ENCODE results near the gene RANBP3. TPM values are rescaled to one million over a fixed set of nuclear protein-coding genes. Genes with fewer than 3 reads are reported as not detected.

The RANBP3 gene
- total and polyA plus RNA-seq, 2 of the 8 experiments (the other 6 are each of a cell fraction or from before 2014, with no cell fraction given), result 95.4 to 122 TPM

GRCh38 chr19:5932146-5932545 lies 45.8 kb downstream of the RANBP3 start:
- H3K23me2 ChIP-seq (ENCODE audit: low read depth, low read length), result no peaks in the 10 kb centered on the region
- POLR2A ChIA-PET (ENCODE audit: partially characterized antibody), result no interaction called here
- 91% methylated on average over 18 of the region's 18 CpGs; no CpG with 5 or more reads in 1 of the 2 experiments for WGBS, 2 experiments (ENCODE audit: extremely low coverage in 1 of 2, insufficient coverage in 1 of 2, insufficient read length in 1 of 2, insufficient replicate concordance in 2 of 2, low coverage in 1 of 2, low lambda C conversion rate in 2 of 2, missing lambda C conversion rate in 1 of 2)
- H4K91ac ChIP-seq (replicated peaks; ENCODE audit: insufficient read length, low read length), result no peak overlapping the region
- no peak overlapping the region for H3K56ac ChIP-seq (replicated peaks; ENCODE audit: insufficient read length, low read depth, low read length)
- no peak for DNase-seq (ENCODE audit: low read depth in 1 of 2, low spot score in 2 of 2)
- H3K23ac ChIP-seq (ENCODE audit: insufficient read length), result no peak overlapping the region
- H2BK15ac ChIP-seq (ENCODE audit: low read length), result no peak overlapping the region
- H4K8ac ChIP-seq (ENCODE audit: extremely low read depth, insufficient read depth, low read length), result no peak overlapping the region
- no peak overlapping the region for H4K5ac ChIP-seq (ENCODE audit: insufficient read length, low read depth, low read length)
- H3K9me3 ChIP-seq (ENCODE audit: insufficient read depth in 2 of 2, low read depth in 1 of 2, low read length in 1 of 2), result no peaks in the 10 kb centered on the region
- no peak for FAIRE-seq
- H3K4ac ChIP-seq (replicated peaks; ENCODE audit: insufficient read length, low read depth, low read length), result no peak overlapping the region
- peaks cover 14 to 34% (median 23%) of the 10 kb centered on the region in 4 experiments for H3K36me3 ChIP-seq (ENCODE audit: control insufficient read depth in 2 of 4, insufficient read depth in 4 of 4, low read length in 3 of 4)
- H3K4me2 ChIP-seq (ENCODE audit: insufficient read depth in 1 of 2, low read depth in 2 of 2, low read length in 2 of 2), result no peak overlapping the region
- CTCF ChIA-PET (ENCODE audit: partially characterized antibody), result interaction anchor here (0.6 kb wide), 1 partner anchor 90 kb away, joined by 4 read pairs; no protein-coding TSS in a partner anchor
- H4K20me1 ChIP-seq (replicated peaks in 1 of 2; ENCODE audit: control insufficient read depth in 1 of 2, insufficient read depth in 2 of 2, low read length in 2 of 2), result peaks cover 11 to 30% of the 10 kb centered on the region in 2 experiments
- H3K14ac ChIP-seq (ENCODE audit: insufficient read length), result no peak overlapping the region
- H2BK5ac ChIP-seq (ENCODE audit: low read depth, low read length), result no peak overlapping the region
- H2BK120ac ChIP-seq (replicated peaks; ENCODE audit: low read depth, low read length), result no peak overlapping the region
- no peaks in the 10 kb centered on the region; a peak in 1 of 7 replicates for H3K27me3 ChIP-seq (replicated peaks in 1 of 4; ENCODE audit: control insufficient read depth in 3 of 4, extremely low read depth in 1 of 4, insufficient read depth in 3 of 4, low read length in 3 of 4)
- no peak overlapping the region for H3K9ac ChIP-seq (replicated peaks in 1 of 4; ENCODE audit: extremely low read depth in 1 of 4, low read depth in 3 of 4, low read length in 3 of 4)
- no peak overlapping the region for H2BK12ac ChIP-seq (ENCODE audit: low read depth, low read length)
- no peak overlapping the region for H2BK20ac ChIP-seq (ENCODE audit: low read length)
- H3K4me1 ChIP-seq (replicated peaks in 1 of 4; ENCODE audit: control insufficient read depth in 3 of 4, insufficient read depth in 4 of 4, low read length in 3 of 4), result no peaks in the 10 kb centered on the region
- no peak overlapping the region for H2AK5ac ChIP-seq (ENCODE audit: low read depth, low read length)
- H3K4me3 ChIP-seq (ENCODE audit: extremely low read depth in 1 of 4, insufficient read depth in 2 of 4, low read depth in 3 of 4, low read length in 4 of 4), result no peak overlapping the region
- no peak overlapping the region for H2AFZ ChIP-seq (ENCODE audit: low read length)
- H3K79me1 ChIP-seq (ENCODE audit: low read depth, low read length), result peaks cover 10% of the 10 kb centered on the region
- TF ChIP-seq FOSL1 (IDR thresholded peaks at IDR 0.05; ENCODE audit: insufficient read depth, low read depth, low read length), result no peak
- TF ChIP-seq SIX5 (IDR thresholded peaks at IDR 0.05; ENCODE audit: low read depth, low read length), result no peak
- TF ChIP-seq RXRA (IDR thresholded peaks at IDR 0.05; ENCODE audit: insufficient read depth, low read depth, low read length), result no peak
- TF ChIP-seq CBX8 (IDR thresholded peaks at IDR 0.05; ENCODE audit: borderline replicate concordance, low read depth, low read length), result no peak
- no peak for TF ChIP-seq CHD1 (IDR thresholded peaks at IDR 0.05; ENCODE audit: low read depth, low read length)
- TF ChIP-seq JUN (IDR thresholded peaks at IDR 0.05; ENCODE audit: low read depth, low read length), result no peak
- no peak for TF ChIP-seq CTCF (IDR thresholded peaks at IDR 0.05; ENCODE audit: control extremely low read depth in 1 of 3, insufficient read depth in 1 of 3, low read depth in 1 of 3, low read length in 3 of 3)
- TF ChIP-seq POU5F1 (IDR thresholded peaks at IDR 0.05; ENCODE audit: low read depth, low read length), result no peak
- no peak for TF ChIP-seq EP300 (IDR thresholded peaks at IDR 0.05; ENCODE audit: borderline replicate concordance in 1 of 2, low read depth in 2 of 2, low read length in 2 of 2)
- no peak for TF ChIP-seq RBBP5 (IDR thresholded peaks at IDR 0.05; ENCODE audit: borderline replicate concordance, low read depth, low read length)
- H3K79me2 ChIP-seq (ENCODE audit: control insufficient read depth in 1 of 2, insufficient read depth in 2 of 2, low read length in 2 of 2), result peaks cover 0 to 6% of the 10 kb centered on the region in 2 experiments; a peak in 1 of 4 replicates
- H3K18ac ChIP-seq (ENCODE audit: extremely low read depth, low read length), result no peak overlapping the region
- no peak overlapping the region for H3K27ac ChIP-seq (ENCODE audit: low read depth, low read length)

All from H1 (cell line).